ENCODE data around the gene DYNC1I1. TPM values are rescaled to one million over a fixed set of nuclear protein-coding genes. Genes with fewer than 3 reads are reported as not detected.

Gene DYNC1I1
- total RNA-seq, 4 donors from 2014 or later: 1.9 to 17.9 (median 8.7) TPM

- no peaks in the 10 kb centered on the region for H3K27me3 ChIP-seq
- no peaks in the 10 kb centered on the region for H3K36me3 ChIP-seq
- intact Hi-C loops (cut with DNase I; ENCODE audit: low total_unique reads): no loop called here
- no peaks in the 10 kb centered on the region for H3K9me3 ChIP-seq
- no peak overlapping the region for H3K27ac ChIP-seq
- no peak for DNase-seq
- no peak overlapping the region for H3K4me3 ChIP-seq
- no peak for TF ChIP-seq CTCF (IDR thresholded peaks at IDR 0.05)
- no peak for TF ChIP-seq POLR2A (IDR thresholded peaks at IDR 0.05)
- no peaks in the 10 kb centered on the region for H3K4me1 ChIP-seq
These were observed 289.5 kb downstream of the DYNC1I1 start for GRCh38 chr7:96061844-96062243.

- TF ChIP-seq POLR2A (IDR thresholded peaks at IDR 0.05): no peak
- TF ChIP-seq CTCF (IDR thresholded peaks at IDR 0.05): no peak
- H3K27ac ChIP-seq: no peak overlapping the region
- intact Hi-C loops (cut with DNase I; ENCODE audit: low total_unique reads): no loop called here
These were observed 295.0 kb downstream of the DYNC1I1 start for GRCh38 chr7:96067321-96067720.

DNA sequence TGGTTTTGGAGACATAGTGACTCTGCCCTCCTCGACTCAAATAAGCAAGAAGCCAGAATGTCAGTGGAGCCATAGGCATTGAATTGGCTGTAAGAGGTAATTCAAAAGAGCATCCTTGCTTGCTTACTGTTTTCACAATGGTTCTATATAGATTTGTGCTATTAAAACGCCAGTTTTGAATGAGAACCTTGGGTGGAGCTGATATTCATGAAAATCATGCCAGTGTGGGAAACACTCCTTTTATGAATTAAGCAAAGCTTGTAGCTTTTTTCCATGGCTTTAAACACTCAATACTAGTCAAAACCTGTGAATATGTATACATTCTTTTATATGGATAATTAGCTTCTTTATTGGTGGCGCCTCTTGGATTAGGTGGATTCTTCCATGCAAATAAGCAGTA is 297.0 kb downstream of the DYNC1I1 start:
- no peak overlapping the region for H3K4me3 ChIP-seq
- H3K4me1 ChIP-seq: no peaks in the 10 kb centered on the region
- intact Hi-C loops (cut with DNase I; ENCODE audit: low total_unique reads): no loop called here
- H3K36me3 ChIP-seq: no peaks in the 10 kb centered on the region
- H3K27me3 ChIP-seq: no peaks in the 10 kb centered on the region
- no peak for DNase-seq
- TF ChIP-seq POLR2A (IDR thresholded peaks at IDR 0.05) (no peak), CTCF (IDR thresholded peaks at IDR 0.05) (no peak)
- no peaks in the 10 kb centered on the region for H3K9me3 ChIP-seq
- H3K27ac ChIP-seq: no peak overlapping the region

More at GRCh38 chr7:96067321-96067720, 295.0 kb downstream of the DYNC1I1 start:
- H3K4me1 ChIP-seq: no peaks in the 10 kb centered on the region
- H3K27me3 ChIP-seq: no peaks in the 10 kb centered on the region
- no peak for DNase-seq
- H3K4me3 ChIP-seq: no peak overlapping the region
- H3K9me3 ChIP-seq: no peaks in the 10 kb centered on the region
- no peaks in the 10 kb centered on the region for H3K36me3 ChIP-seq

- Histone ChIP-seq H3K36me3 (no peaks in the 10 kb centered on the region), H3K27ac (no peak overlapping the region), H3K4me1 (no peaks in the 10 kb centered on the region), H3K4me3 (no peak overlapping the region), H3K9me3 (no peaks in the 10 kb centered on the region), H3K27me3 (peaks cover 0 to 7% of the 10 kb centered on the region in 2 donors)
- DNase-seq: no peak
- intact Hi-C loops (cut with DNase I; ENCODE audit: low total_unique reads): no loop called here
- TF ChIP-seq CTCF (IDR thresholded peaks at IDR 0.05) (no peak), POLR2A (IDR thresholded peaks at IDR 0.05) (no peak)
These were observed 302.5 kb downstream of the DYNC1I1 start for GRCh38 chr7:96074871-96075270.

DNA sequence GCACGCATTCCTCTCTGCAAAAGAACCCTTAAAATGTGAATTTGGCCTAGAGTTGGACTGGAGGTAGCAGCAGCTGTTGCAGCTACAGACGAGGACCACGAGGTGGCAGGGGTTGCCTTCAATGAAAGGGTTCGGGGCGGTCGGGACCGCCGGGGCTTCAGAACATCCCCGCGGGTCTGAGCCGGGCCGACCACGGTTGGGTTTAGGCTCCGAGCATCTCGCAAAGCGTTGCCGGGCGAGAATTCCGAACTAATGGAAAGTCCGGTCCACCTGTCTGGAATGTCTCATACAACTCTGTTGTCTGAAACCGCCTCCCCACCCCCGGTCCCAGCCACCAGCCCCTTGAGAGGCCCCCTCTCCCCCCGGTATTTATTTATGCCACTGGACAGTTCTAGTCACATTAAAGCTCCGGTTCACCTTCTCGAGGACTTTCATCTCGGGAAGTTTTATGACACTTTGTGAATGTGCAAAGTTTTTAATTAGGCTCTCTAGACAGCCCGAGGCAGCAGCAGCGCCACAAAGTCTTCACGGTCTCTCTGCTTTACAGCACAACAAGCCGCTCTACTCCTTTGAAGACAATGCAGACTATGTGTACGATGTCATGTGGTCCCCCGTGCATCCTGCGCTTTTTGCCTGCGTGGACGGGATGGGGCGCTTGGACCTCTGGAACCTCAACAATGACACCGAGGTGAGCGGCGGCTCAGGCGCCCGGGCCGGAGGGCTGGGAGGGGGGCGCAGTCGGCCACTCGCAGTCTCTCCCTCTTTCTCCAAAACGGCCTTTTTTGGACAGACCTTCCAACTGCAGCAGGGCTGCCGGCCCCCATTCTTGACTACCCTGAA is 303.4 kb downstream of the DYNC1I1 start:
- no peak for TF ChIP-seq POLR2A (IDR thresholded peaks at IDR 0.05)
- peak; percentile 71 to 77 (median 74) for TF ChIP-seq CTCF (IDR thresholded peaks at IDR 0.05)
- no peaks in the 10 kb centered on the region for H3K36me3 ChIP-seq
- H3K9me3 ChIP-seq: no peaks in the 10 kb centered on the region
- H3K27me3 ChIP-seq: peaks cover 0 to 7% of the 10 kb centered on the region in 2 donors
- H3K4me3 ChIP-seq: peak overlapping the region; percentile 2 to 42
- H3K27ac ChIP-seq: no peak overlapping the region
- DNase-seq: peak; percentile 41 to 58
- no peaks in the 10 kb centered on the region for H3K4me1 ChIP-seq
- intact Hi-C loops (cut with DNase I; ENCODE audit: low total_unique reads): no loop called here
